Esophagus squamous epithelium (tissue), 5 donors: Measurements from ENCODE around the gene DPCD. TPM values are rescaled to one million over a fixed set of nuclear protein-coding genes. Genes with fewer than 3 reads are reported as not detected.

Source experiments
- DNase-seq: peaks from one replicate; lab custom pipeline; 2025; lab: John Stamatoyannopoulos, UW
- H3K27ac ChIP-seq, 4 donors: fragments of 200-600 bp; sonication (generic); one replicate each; pipeline ENCODE4 v1.5.1; 2016 to 2019; ENCODE audit warnings: mild to moderate bottlenecking in 1 of 4
- H3K27me3 ChIP-seq, 4 donors: fragments of 200-600 bp; sonication (generic); 1 replicate in 3 of 4; 2 replicates in 1 of 4; pipeline versions ENCODE4 v1.5.1 to v1.6.0; 2017 to 2021; ENCODE audit warnings: antibody characterized with exemption in 1 of 4
- H3K36me3 ChIP-seq, 3 donors: fragments of 200-600 bp; sonication (generic); one replicate each; pipeline ENCODE4 v1.5.1; 2016 to 2019
- H3K4me1 ChIP-seq, 3 donors: fragments of 200-600 bp; sonication (generic); one replicate each; pipeline ENCODE4 v1.5.1; 2017 to 2019
- H3K4me3 ChIP-seq, 4 donors: fragments of 200-600 bp; sonication (generic); 1 replicate in 3 of 4; 2 replicates in 1 of 4; pipeline ENCODE4 v1.5.1; 2016 to 2019; ENCODE audit warnings: mild to moderate bottlenecking in 2 of 4, moderate library complexity in 1 of 4
- H3K9me3 ChIP-seq, 3 donors: fragments of 200-600 bp; sonication (generic); one replicate each; pipeline ENCODE4 v1.5.1; 2016 to 2019
- CTCF ChIP-seq, 6 experiments: fragments of 450-650 bp in 4 of 6; fragments of 200-600 bp in 2 of 6; sonication (generic) in 2 of 6; IDR thresholded peaks; one replicate each; pipeline ENCODE4 v1.5.1; 2016 to 2019; ENCODE audit warnings: antibody characterized with exemption in 6 of 6, mild to moderate bottlenecking in 4 of 6, moderate library complexity in 4 of 6
- POLR2A ChIP-seq, 4 donors: fragments of 450-650 bp; IDR thresholded peaks; one replicate each; pipeline ENCODE4 v1.6.1; 2017; ENCODE audit warnings: antibody characterized with exemption in 4 of 4, mild to moderate bottlenecking in 4 of 4, moderate library complexity in 3 of 4
- WGBS, 2 donors: methylation state at CpG; one replicate each; pipeline ENCODE4 v1.1.5; 2018; 5-methylcytosine and 5-hydroxymethylcytosine counted together
- intact Hi-C: fragments of 100-400 bp; cut with DNase I; formaldehyde crosslinking; loops from one replicate; pipeline ENCODE4 v1.15.0; 2022
- total RNA-seq, 4 donors: library from RNA; depleted of rRNA; stranded (reverse); fragments of >200 nt; gene quantifications; one replicate each; pipeline ENCODE4 v1.1.0, GENCODE V29; 2016
- donor health status: DM: yes; HTN: yes; CAD: no.

Gene DPCD
- total RNA-seq, 4 donors from 2014 or later = 17.4 to 37.9 (median 28.3) TPM

- 67 to 97% methylated on average over 2 of the region's 2 CpGs for WGBS, 2 donors
- Histone ChIP-seq H3K9me3 (no peaks in the 10 kb centered on the region), H3K27ac (no peak overlapping the region), H3K4me3 (no peak overlapping the region), H3K4me1 (peaks cover 0 to 11% (median 4%) of the 10 kb centered on the region in 3 donors), H3K27me3 (peaks cover 0 to 21% (median 0%) of the 10 kb centered on the region in 4 donors), H3K36me3 (peaks cover 0 to 34% (median 0%) of the 10 kb centered on the region in 3 donors)
- intact Hi-C loops = no loop called here
- TF ChIP-seq CTCF (IDR thresholded peaks at IDR 0.05) (no peak), POLR2A (IDR thresholded peaks at IDR 0.05) (no peak)
- DNase-seq = no peak
Measured at GRCh38 chr10:101557541-101557940, 30.6 kb upstream of the DPCD start.

GRCh38 chr10:101558204-101558603 lies 29.9 kb upstream of the DPCD start:
- H3K36me3 ChIP-seq = peaks cover 0 to 28% (median 0%) of the 10 kb centered on the region in 3 donors
- H3K27me3 ChIP-seq = peaks cover 0 to 28% (median 0%) of the 10 kb centered on the region in 4 donors
- TF ChIP-seq CTCF (IDR thresholded peaks at IDR 0.05) = no peak
- no peak for TF ChIP-seq POLR2A (IDR thresholded peaks at IDR 0.05)
- H3K4me3 ChIP-seq = no peak overlapping the region
- DNase-seq = no peak
- intact Hi-C loops = no loop called here
- 20 to 30% methylated on average over 2 of the region's 2 CpGs for WGBS, 2 donors
- H3K27ac ChIP-seq = peak overlapping the region in 1 of 4 donors; percentile 15
- H3K9me3 ChIP-seq = no peaks in the 10 kb centered on the region
- peaks cover 0 to 11% (median 4%) of the 10 kb centered on the region in 3 donors for H3K4me1 ChIP-seq

GRCh38 chr10:101558671-101559595 lies 29.2 kb upstream of the DPCD start:
- intact Hi-C loops = no loop called here
- Histone ChIP-seq H3K4me3 (no peak overlapping the region), H3K27ac (peak overlapping the region in 1 of 4 donors; percentile 15), H3K36me3 (peaks cover 0 to 20% (median 0%) of the 10 kb centered on the region in 3 donors), H3K4me1 (peaks cover 0 to 11% (median 4%) of the 10 kb centered on the region in 3 donors), H3K9me3 (no peaks in the 10 kb centered on the region), H3K27me3 (peaks cover 0 to 34% (median 0%) of the 10 kb centered on the region in 4 donors)
- 65 to 76% methylated on average over 6 to 8 of the region's 18 CpGs for WGBS, 2 donors
- TF ChIP-seq CTCF (IDR thresholded peaks at IDR 0.05) (no peak), POLR2A (IDR thresholded peaks at IDR 0.05) (no peak)
- DNase-seq = no peak

GRCh38 chr10:101559596-101560297 lies 28.4 kb upstream of the DPCD start:
- 77 to 89% methylated on average over 11 of the region's 12 CpGs for WGBS, 2 donors
- no peaks in the 10 kb centered on the region for H3K9me3 ChIP-seq
- intact Hi-C loops = no loop called here

More at GRCh38 chr10:101559596-101560297, 28.4 kb upstream of the DPCD start:
- H3K36me3 ChIP-seq = peaks cover 0 to 12% (median 0%) of the 10 kb centered on the region in 3 donors
- H3K4me3 ChIP-seq = no peak overlapping the region
- no peak for TF ChIP-seq POLR2A (IDR thresholded peaks at IDR 0.05)
- TF ChIP-seq CTCF (IDR thresholded peaks at IDR 0.05) = no peak
- peaks cover 0 to 42% (median 0%) of the 10 kb centered on the region in 4 donors for H3K27me3 ChIP-seq
- no peak for DNase-seq
- H3K27ac ChIP-seq = no peak overlapping the region
- peaks cover 0 to 11% (median 4%) of the 10 kb centered on the region in 3 donors for H3K4me1 ChIP-seq
